Measurements from ENCODE around the gene FCER2.

Gene FCER2

GRCh38 chr19:7699417-7700401 lies 2.2 kb downstream of the FCER2 start:
- no peak for DNase-seq

- DNase-seq: no peak
Measured at GRCh38 chr19:7699003-7699402, 2.9 kb downstream of the FCER2 start.

GRCh38 chr19:7698583-7698982 lies 3.3 kb downstream of the FCER2 start:
- no peak for DNase-seq

GRCh38 chr19:7697721-7698287 lies 4.1 kb downstream of the FCER2 start:
- DNase-seq: no peak

GRCh38 chr19:7694499-7694898 lies 7.4 kb downstream of the FCER2 start:
- no peak for DNase-seq

- DNase-seq: no peak
Measured at GRCh38 chr19:7692417-7693088, 9.4 kb downstream of the FCER2 start.

- DNase-seq: no peak
Measured at GRCh38 chr19:7691497-7691896, 10.4 kb downstream of the FCER2 start.

GRCh38 chr19:7690779-7691258 lies 11.1 kb downstream of the FCER2 start:
- DNase-seq: no peak

GRCh38 chr19:7689165-7689564 lies 12.8 kb downstream of the FCER2 start:
- no peak for DNase-seq

GRCh38 chr19:7687177-7687576 lies 14.8 kb downstream of the FCER2 start:
- DNase-seq: no peak

- DNase-seq: no peak
Measured at GRCh38 chr19:7685546-7686445, 16.1 kb downstream of the FCER2 start.

- DNase-seq: no peak
Measured at GRCh38 chr19:7682175-7682855, 19.6 kb downstream of the FCER2 start.

GRCh38 chr19:7681340-7682174 lies 20.4 kb downstream of the FCER2 start:
- peak; percentile 42 to 71 for DNase-seq

- DNase-seq: peak; percentile 59 to 80
Measured at GRCh38 chr19:7680606-7681339, 21.2 kb downstream of the FCER2 start, which contains the start of gene TRAPPC5. Gene TRAPPC5 (plus strand): TSS chr19:7680833. CDS start chr19:7682254, 1,421 bp downstream.

- peak in 1 of 2 experiments; percentile 31 for DNase-seq
Measured at GRCh38 chr19:7679771-7680605, 21.9 kb downstream of the FCER2 start.

- DNase-seq: peak; percentile 27 to 54
Measured at GRCh38 chr19:7678971-7679751, 22.8 kb downstream of the FCER2 start.

GRCh38 chr19:7677669-7678311 lies 24.1 kb downstream of the FCER2 start:
- DNase-seq: no peak

- no peak for DNase-seq
Measured at GRCh38 chr19:7676854-7677253, 25.1 kb downstream of the FCER2 start, which contains the start of gene MCEMP1. Gene MCEMP1 (plus strand): TSS chr19:7677090. CDS start chr19:7677121, 31 bp downstream.
